Measurements from ENCODE around the gene DMC1. TPM values are rescaled to one million over a fixed set of nuclear protein-coding genes. Genes with fewer than 3 reads are reported as not detected.
A peak's percentile ranks its signal among the peaks of the same experiment; 100 is the strongest.

Gene DMC1
- total and polyA plus RNA-seq, 2 of the 13 experiments (the other 11 are each of a cell fraction or from before 2014, with no cell fraction given) = 0.82 TPM; not detected in 1

DNA sequence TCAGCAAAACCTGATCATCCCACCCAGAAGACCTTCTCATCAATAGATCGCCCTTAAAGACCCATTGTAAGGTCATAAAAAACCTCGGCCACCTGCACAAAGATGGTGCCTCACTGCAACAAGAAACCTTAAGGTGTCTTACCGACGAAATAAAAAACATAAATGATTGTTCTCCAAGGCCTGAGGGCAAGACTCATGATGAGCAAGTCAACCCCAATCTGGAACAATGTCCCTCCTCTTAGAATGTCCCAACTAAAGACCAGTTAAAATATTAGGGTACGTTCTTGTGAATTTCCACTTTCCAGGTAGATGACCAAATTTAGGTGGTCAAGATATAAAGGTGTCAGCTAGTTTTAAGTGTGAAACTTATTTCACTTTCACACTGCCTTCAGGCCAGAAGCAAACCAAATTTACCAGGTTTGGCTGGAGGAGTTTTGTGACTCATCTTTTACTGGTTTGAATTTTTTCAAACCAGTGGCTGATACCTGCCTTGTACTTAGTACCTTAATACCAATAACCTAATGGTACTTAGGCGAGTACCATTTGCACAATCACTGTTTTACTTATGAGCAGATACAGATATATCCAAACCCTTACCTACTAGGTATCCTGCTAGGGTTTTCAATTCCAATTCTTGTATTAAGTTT is 87.2 kb downstream of the DMC1 start (continued):
- TF ChIP-seq SRF (IDR thresholded peaks at IDR 0.05; ENCODE audit: low read depth, low read length) = no peak
- TF ChIP-seq, protein P1, sequence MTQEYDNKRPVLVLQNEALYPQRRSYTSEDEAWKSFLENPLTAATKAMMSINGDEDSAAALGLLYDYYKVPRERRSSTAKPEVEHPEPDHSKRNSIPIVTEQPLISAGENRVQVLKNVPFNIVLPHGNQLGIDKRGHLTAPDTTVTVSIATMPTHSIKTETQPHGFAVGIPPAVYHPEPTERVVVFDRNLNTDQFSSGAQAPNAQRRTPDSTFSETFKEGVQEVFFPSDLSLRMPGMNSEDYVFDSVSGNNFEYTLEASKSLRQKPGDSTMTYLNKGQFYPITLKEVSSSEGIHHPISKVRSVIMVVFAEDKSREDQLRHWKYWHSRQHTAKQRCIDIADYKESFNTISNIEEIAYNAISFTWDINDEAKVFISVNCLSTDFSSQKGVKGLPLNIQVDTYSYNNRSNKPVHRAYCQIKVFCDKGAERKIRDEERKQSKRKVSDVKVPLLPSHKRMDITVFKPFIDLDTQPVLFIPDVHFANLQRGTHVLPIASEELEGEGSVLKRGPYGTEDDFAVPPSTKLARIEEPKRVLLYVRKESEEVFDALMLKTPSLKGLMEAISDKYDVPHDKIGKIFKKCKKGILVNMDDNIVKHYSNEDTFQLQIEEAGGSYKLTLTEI (CRISPR knock-in tag; conservative IDR thresholded peaks at IDR 0.05) = no peak
- no peak for TF ChIP-seq ZBTB7B (CRISPR knock-in tag; IDR thresholded peaks at IDR 0.05)
- TF ChIP-seq SSRP1 (CRISPR knock-in tag; IDR thresholded peaks at IDR 0.05) = 0 out of 2 replicates have a peak, but pooled peaks have one; percentile 48
- TF ChIP-seq, protein P2, sequence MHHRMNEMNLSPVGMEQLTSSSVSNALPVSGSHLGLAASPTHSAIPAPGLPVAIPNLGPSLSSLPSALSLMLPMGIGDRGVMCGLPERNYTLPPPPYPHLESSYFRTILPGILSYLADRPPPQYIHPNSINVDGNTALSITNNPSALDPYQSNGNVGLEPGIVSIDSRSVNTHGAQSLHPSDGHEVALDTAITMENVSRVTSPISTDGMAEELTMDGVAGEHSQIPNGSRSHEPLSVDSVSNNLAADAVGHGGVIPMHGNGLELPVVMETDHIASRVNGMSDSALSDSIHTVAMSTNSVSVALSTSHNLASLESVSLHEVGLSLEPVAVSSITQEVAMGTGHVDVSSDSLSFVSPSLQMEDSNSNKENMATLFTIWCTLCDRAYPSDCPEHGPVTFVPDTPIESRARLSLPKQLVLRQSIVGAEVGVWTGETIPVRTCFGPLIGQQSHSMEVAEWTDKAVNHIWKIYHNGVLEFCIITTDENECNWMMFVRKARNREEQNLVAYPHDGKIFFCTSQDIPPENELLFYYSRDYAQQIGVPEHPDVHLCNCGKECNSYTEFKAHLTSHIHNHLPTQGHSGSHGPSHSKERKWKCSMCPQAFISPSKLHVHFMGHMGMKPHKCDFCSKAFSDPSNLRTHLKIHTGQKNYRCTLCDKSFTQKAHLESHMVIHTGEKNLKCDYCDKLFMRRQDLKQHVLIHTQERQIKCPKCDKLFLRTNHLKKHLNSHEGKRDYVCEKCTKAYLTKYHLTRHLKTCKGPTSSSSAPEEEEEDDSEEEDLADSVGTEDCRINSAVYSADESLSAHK (CRISPR knock-in tag; IDR thresholded peaks at IDR 0.05; ENCODE audit: borderline replicate concordance) = no peak
- no peak for TF ChIP-seq ZNF556 (CRISPR knock-in tag; IDR thresholded peaks at IDR 0.05; ENCODE audit: borderline replicate concordance)
- no peak for TF ChIP-seq HMG20A (CRISPR knock-in tag; IDR thresholded peaks at IDR 0.05; ENCODE audit: borderline replicate concordance)
- no peak for TF ChIP-seq NFATC3 (CRISPR knock-in tag; IDR thresholded peaks at IDR 0.05)
- no peak for TF ChIP-seq ZSCAN29 (CRISPR knock-in tag; conservative IDR thresholded peaks at IDR 0.05)
- no peak for TF ChIP-seq RELA (CRISPR knock-in tag; IDR thresholded peaks at IDR 0.05)
- peak; percentile 92 for TF ChIP-seq RBM22 (optimal IDR thresholded peaks at IDR 0.05; ENCODE audit: low read length)
- TF ChIP-seq MBD4 (IDR thresholded peaks at IDR 0.05; ENCODE audit: borderline replicate concordance, low read length) = no peak
